CD14-positive monocyte (primary cell): ENCODE results near the gene RAPGEFL1. TPM values are rescaled to one million over a fixed set of nuclear protein-coding genes. Genes with fewer than 3 reads are reported as not detected.

ENCODE experiments used
- DNase-seq, 3 donors: peaks; one replicate each; pipeline ENCODE4 v3.0.0-alpha.2; 2011 to 2022
- H2AFZ ChIP-seq: 2 replicates; pipeline ENCODE4 v1.6.0; 2012; ENCODE audit warnings: mild to moderate bottlenecking, low read depth, low read length, inconsistent platforms; ENCODE audit not compliant: insufficient read depth, poor library complexity, severe bottlenecking
- H3K27ac ChIP-seq, 2 donors: 1 replicate in 1 of 2; 2 replicates in 1 of 2; pipeline ENCODE4 v1.5.1; 2012 to 2013; ENCODE audit warnings: low read length in 2 of 2, control low read depth in 1 of 2, inconsistent platforms in 1 of 2, low read depth in 1 of 2, mild to moderate bottlenecking in 1 of 2
- H3K27me3 ChIP-seq, 2 donors: one replicate each; pipeline versions ENCODE4 v1.6.0 to v1.6.1; 2011 to 2013; ENCODE audit warnings: low read length in 2 of 2; ENCODE audit not compliant: control insufficient read depth in 2 of 2, insufficient read depth in 2 of 2
- H3K36me3 ChIP-seq, 2 donors: replicated peaks in 1 of 2; 1 replicate in 1 of 2; 2 replicates in 1 of 2; pipeline versions ENCODE4 v1.5.1 to v1.6.1; 2012 to 2013; ENCODE audit warnings: low read length in 2 of 2, control low read depth in 1 of 2, inconsistent platforms in 1 of 2, mild to moderate bottlenecking in 1 of 2; ENCODE audit not compliant: insufficient read depth in 2 of 2, control insufficient read depth in 1 of 2
- H3K4me1 ChIP-seq, 2 donors: 1 replicate in 1 of 2; 2 replicates in 1 of 2; pipeline versions ENCODE4 v1.5.1 to v1.6.1; 2012 to 2013; ENCODE audit warnings: low read length in 2 of 2, control low read depth in 1 of 2, inconsistent platforms in 1 of 2, mild to moderate bottlenecking in 1 of 2, moderate library complexity in 1 of 2; ENCODE audit not compliant: insufficient read depth in 2 of 2, control insufficient read depth in 1 of 2
- H3K4me2 ChIP-seq: replicated peaks from 2 replicates; pipeline ENCODE3; 2012; ENCODE audit warnings: low read length, moderate library complexity, mild to moderate bottlenecking; ENCODE audit not compliant: poor library complexity, severe bottlenecking; ENCODE audit errors: extremely low read depth
- H3K4me3 ChIP-seq, 3 experiments: fragments of 200-600 bp in 1 of 3; sonication (generic) in 1 of 3; replicated peaks in 1 of 3; 1 replicate in 2 of 3; 2 replicates in 1 of 3; pipeline ENCODE4 v1.5.1; 2011 to 2013; ENCODE audit warnings: low read length in 3 of 3, mild to moderate bottlenecking in 3 of 3, control low read depth in 2 of 3, low read depth in 2 of 3, inconsistent platforms in 1 of 3, moderate library complexity in 1 of 3
- H3K79me2 ChIP-seq: 2 replicates; pipeline ENCODE4 v1.6.0; 2012; ENCODE audit warnings: mild to moderate bottlenecking, control low read depth, inconsistent platforms, low read length, moderate library complexity; ENCODE audit not compliant: insufficient read depth
- H3K9ac ChIP-seq: 2 replicates; pipeline ENCODE4 v1.6.0; 2017; ENCODE audit warnings: low read length, mild to moderate bottlenecking; ENCODE audit not compliant: insufficient read depth, poor library complexity, severe bottlenecking
- H3K9me3 ChIP-seq, 2 donors: replicated peaks in 1 of 2; 1 replicate in 1 of 2; 2 replicates in 1 of 2; pipeline versions ENCODE4 v1.5.1 to v1.6.1; 2012 to 2013; ENCODE audit warnings: low read length in 2 of 2, control low read depth in 1 of 2; ENCODE audit not compliant: control insufficient read depth in 1 of 2, insufficient read depth in 1 of 2
- H4K20me1 ChIP-seq: 2 replicates; pipeline ENCODE4 v1.6.0; 2012; ENCODE audit warnings: mild to moderate bottlenecking, low read length, control low read depth, moderate library complexity; ENCODE audit not compliant: insufficient read depth
- H3K27ac Mint-ChIP-seq, 7 donors: one replicate each; pipeline ENCODE4 v1.8.0; 2020; ENCODE audit warnings: mild to moderate bottlenecking in 7 of 7, mixed read lengths in 7 of 7, moderate library complexity in 6 of 7, inconsistent platforms in 2 of 7
- H3K27me3 Mint-ChIP-seq, 3 donors: one replicate each; pipeline ENCODE4 v1.8.0; 2021 to 2022; ENCODE audit warnings: low read depth in 3 of 3, mild to moderate bottlenecking in 3 of 3, mixed read lengths in 3 of 3, moderate library complexity in 3 of 3, inconsistent platforms in 1 of 3
- H3K36me3 Mint-ChIP-seq, 2 donors: one replicate each; pipeline ENCODE4 v1.8.0; 2020; ENCODE audit warnings: mixed read lengths in 2 of 2, inconsistent platforms in 1 of 2, mild to moderate bottlenecking in 1 of 2
- H3K4me1 Mint-ChIP-seq: one replicate; pipeline ENCODE4 v1.8.0; 2020; ENCODE audit warnings: mild to moderate bottlenecking, mixed read lengths
- H3K4me3 Mint-ChIP-seq, 2 donors: one replicate each; pipeline ENCODE4 v1.8.0; 2020; ENCODE audit warnings: mild to moderate bottlenecking in 2 of 2, mixed read lengths in 2 of 2, moderate library complexity in 1 of 2
- H3K9me3 Mint-ChIP-seq, 7 donors: one replicate each; pipeline ENCODE4 v1.8.0; 2020 to 2022; ENCODE audit warnings: mixed read lengths in 7 of 7, mild to moderate bottlenecking in 6 of 7, moderate library complexity in 6 of 7, inconsistent platforms in 2 of 7
- WGBS: methylation state at CpG from one replicate; pipeline ENCODE4 v1.1.5; 2013; ENCODE audit warnings: missing lambda C conversion rate; ENCODE audit not compliant: insufficient coverage; 5-methylcytosine and 5-hydroxymethylcytosine counted together
- intact Hi-C, 2 donors: fragments of 100-400 bp; cut with micrococcal nuclease; formaldehyde crosslinking; loops; one replicate each; pipeline versions ENCODE4 v1.15.0 to v1.15.1; 2023
- polyA plus RNA-seq, 3 donors: library from polyadenylated mRNA; depleted of rRNA in 1 of 3; unstranded in 2 of 3; stranded (reverse) in 1 of 3; fragments of 300-500 nt in 2 of 3; fragments of >200 nt in 1 of 3; fragmentation: Illumina TruSeq in 2 of 3; gene quantifications; 1 replicate in 2 of 3; 2 replicates in 1 of 3; pipeline ENCODE4 v1.2.3, GENCODE V29; 2012 to 2021
- TF ChIP-seq, protein P1 (sequence below): fragments of 200-600 bp; IDR thresholded peaks from one replicate; pipeline ENCODE4 v1.8.0; 2022; ENCODE audit warnings: antibody characterized with exemption, mild to moderate bottlenecking

The RAPGEFL1 gene
- polyA plus RNA-seq, 3 donors = 0.09 to 6.1 (median 0.10) TPM

DNA sequence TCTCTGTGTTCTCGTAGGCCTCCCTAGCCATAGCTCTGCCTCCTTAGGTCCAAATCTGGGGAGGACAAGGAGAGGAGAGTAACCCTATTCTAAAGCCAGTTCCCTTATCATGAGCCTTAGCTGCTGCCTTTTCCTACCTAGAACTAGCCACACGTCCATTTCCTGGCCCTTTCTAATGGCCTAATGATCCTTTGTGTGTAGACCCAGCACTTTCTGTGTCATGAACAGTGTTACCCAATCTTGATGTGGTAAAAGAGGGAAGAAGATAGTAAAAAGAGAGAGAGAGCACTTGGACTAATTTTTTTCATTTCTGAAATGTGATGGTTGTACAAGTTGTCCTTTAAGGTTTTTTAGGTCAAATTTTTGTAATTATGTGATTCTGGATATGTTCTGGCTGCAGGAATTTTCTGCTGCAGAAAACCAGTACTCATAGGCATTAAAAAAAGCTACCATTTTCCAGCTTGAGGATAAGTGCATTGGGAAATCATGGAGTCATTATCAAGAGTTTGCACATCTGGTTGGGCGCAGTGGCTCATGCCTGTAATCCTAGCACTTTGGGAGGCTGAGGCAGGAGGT lies 18.7 kb upstream of the RAPGEFL1 start:
- peaks cover 44 to 66% of the 10 kb centered on the region in 2 donors for H3K36me3 Mint-ChIP-seq
- peaks cover 0 to 2% (median 0%) of the 10 kb centered on the region in 7 donors for H3K9me3 Mint-ChIP-seq

DNA sequence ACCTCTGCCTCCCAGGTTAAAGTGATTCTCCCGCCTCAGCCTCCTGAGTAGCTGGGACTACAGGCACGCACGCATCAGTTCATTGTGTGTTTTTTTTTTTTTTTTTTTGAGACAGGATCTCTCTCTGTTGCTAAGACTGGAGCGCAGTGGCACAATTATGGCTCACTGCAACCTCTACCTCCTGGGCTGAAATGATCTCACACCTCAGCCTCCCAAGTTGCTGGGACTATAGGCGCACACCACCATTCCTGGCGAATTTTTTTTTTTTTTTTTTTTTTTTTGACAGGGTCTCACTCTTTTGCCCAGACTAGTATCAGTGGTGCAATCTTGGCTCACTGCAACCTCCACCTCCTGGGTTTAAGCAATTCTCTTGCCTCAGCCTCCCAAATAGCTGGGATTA lies 17.8 kb upstream of the RAPGEFL1 start:
- peak overlapping the region in 2 of 7 donors; percentile 30 to 35 for H3K27ac Mint-ChIP-seq

More for the DNA sequence above, 18.7 kb upstream of the RAPGEFL1 start:
- DNase-seq = peak in 2 of 3 donors; percentile 28 to 40
- no peak overlapping the region for H3K9ac ChIP-seq
- TF ChIP-seq, protein P1, sequence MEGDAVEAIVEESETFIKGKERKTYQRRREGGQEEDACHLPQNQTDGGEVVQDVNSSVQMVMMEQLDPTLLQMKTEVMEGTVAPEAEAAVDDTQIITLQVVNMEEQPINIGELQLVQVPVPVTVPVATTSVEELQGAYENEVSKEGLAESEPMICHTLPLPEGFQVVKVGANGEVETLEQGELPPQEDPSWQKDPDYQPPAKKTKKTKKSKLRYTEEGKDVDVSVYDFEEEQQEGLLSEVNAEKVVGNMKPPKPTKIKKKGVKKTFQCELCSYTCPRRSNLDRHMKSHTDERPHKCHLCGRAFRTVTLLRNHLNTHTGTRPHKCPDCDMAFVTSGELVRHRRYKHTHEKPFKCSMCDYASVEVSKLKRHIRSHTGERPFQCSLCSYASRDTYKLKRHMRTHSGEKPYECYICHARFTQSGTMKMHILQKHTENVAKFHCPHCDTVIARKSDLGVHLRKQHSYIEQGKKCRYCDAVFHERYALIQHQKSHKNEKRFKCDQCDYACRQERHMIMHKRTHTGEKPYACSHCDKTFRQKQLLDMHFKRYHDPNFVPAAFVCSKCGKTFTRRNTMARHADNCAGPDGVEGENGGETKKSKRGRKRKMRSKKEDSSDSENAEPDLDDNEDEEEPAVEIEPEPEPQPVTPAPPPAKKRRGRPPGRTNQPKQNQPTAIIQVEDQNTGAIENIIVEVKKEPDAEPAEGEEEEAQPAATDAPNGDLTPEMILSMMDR = no peak
- peak overlapping the region in 1 of 2 donors; percentile 58 for H3K27ac ChIP-seq
- peaks cover 74% of the 10 kb centered on the region for H3K79me2 ChIP-seq
- H4K20me1 ChIP-seq = peaks cover 67% of the 10 kb centered on the region
- H2AFZ ChIP-seq = no peak overlapping the region
- no peaks in the 10 kb centered on the region for H3K9me3 ChIP-seq
- no CpG with 5 or more reads among the region's 3 CpGs for WGBS
- Mint-ChIP-seq H3K27ac (peak overlapping the region; percentile 65 to 90 (median 79)), H3K4me3 (no peak overlapping the region), H3K27me3 (no peaks in the 10 kb centered on the region), H3K4me1 (peaks cover 18% of the 10 kb centered on the region)
- peaks cover 34 to 63% of the 10 kb centered on the region in 2 donors for H3K36me3 ChIP-seq
- intact Hi-C loops = loop anchor here in 1 of 2 donors (5.0 kb wide), 1 partner anchor 36 kb away; the partner anchor contains the start of gene MSL1
- no peaks in the 10 kb centered on the region for H3K27me3 ChIP-seq
- H3K4me1 ChIP-seq = peaks cover 16% of the 10 kb centered on the region in 2 donors
- H3K4me2 ChIP-seq = no peak overlapping the region
- peak overlapping the region in 1 of 3 experiments; percentile 7 for H3K4me3 ChIP-seq

More for the DNA sequence above, 17.8 kb upstream of the RAPGEFL1 start:
- Histone ChIP-seq H3K79me2 (peaks cover 71% of the 10 kb centered on the region), H3K4me2 (no peak overlapping the region), H3K36me3 (peaks cover 42 to 66% of the 10 kb centered on the region in 2 donors), H3K9ac (no peak overlapping the region), H3K27me3 (no peaks in the 10 kb centered on the region), H3K4me3 (no peak overlapping the region), H2AFZ (no peak overlapping the region), H4K20me1 (peaks cover 69% of the 10 kb centered on the region), H3K9me3 (no peaks in the 10 kb centered on the region), H3K4me1 (peaks cover 13 to 14% of the 10 kb centered on the region in 2 donors), H3K27ac (no peak overlapping the region)
- TF ChIP-seq, protein P1 = no peak
- Mint-ChIP-seq H3K27me3 (no peaks in the 10 kb centered on the region), H3K4me1 (peaks cover 14% of the 10 kb centered on the region), H3K36me3 (peaks cover 45 to 67% of the 10 kb centered on the region in 2 donors), H3K9me3 (peaks cover 0 to 2% (median 0%) of the 10 kb centered on the region in 7 donors), H3K4me3 (no peak overlapping the region)
- intact Hi-C loops = loop anchor here in 1 of 2 donors (5.0 kb wide), 1 partner anchor 37 kb away; the partner anchor contains the start of gene MSL1
- WGBS = no CpG with 5 or more reads among the region's 6 CpGs
- no peak for DNase-seq
